Measurements from ENCODE around the gene MYLK4. TPM values are rescaled to one million over a fixed set of nuclear protein-coding genes. Genes with fewer than 3 reads are reported as not detected.

The MYLK4 gene
- total RNA-seq, 1 experiment from 2014 or later, result 0.73 TPM

DNA sequence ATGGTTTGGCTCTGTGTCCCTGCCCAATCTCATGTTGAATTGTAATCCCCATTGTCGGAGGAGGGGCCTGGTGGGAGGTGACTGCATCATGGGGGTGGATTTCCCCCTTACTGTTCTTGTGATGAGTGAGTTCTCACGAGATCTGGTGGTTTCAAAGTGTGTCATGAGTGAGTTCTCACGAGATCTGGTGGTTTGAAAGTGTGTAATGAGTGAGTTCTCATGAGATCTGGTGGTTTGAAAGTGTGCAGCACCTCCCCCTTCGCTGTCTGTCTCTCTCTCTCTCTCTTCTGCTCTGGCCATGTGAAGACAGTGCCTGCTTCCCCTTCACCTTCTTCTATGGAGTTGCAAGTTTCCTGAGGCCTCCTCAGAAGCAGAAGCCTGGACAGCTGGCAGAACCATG lies 87.6 kb downstream of the MYLK4 start:
- CTCF ChIA-PET, result no interaction called here
- no peaks in the 10 kb centered on the region for H3K36me3 Mint-ChIP-seq (ENCODE audit: insufficient read depth, unreplicated experiment)
- H3K4me3 Mint-ChIP-seq (ENCODE audit: low read depth, unreplicated experiment), result no peak overlapping the region
- H3K27me3 Mint-ChIP-seq (ENCODE audit: unreplicated experiment), result no peaks in the 10 kb centered on the region
- intact Hi-C loops (cut with micrococcal nuclease; ENCODE audit: unreplicated experiment), result no loop called here
- no peak for DNase-seq
- peaks cover 8% of the 10 kb centered on the region for H3K4me1 Mint-ChIP-seq (ENCODE audit: low read depth, unreplicated experiment)
- peaks cover 2% of the 10 kb centered on the region for H3K9me3 Mint-ChIP-seq (ENCODE audit: low read depth, unreplicated experiment)
- TF ChIP-seq, protein P1, sequence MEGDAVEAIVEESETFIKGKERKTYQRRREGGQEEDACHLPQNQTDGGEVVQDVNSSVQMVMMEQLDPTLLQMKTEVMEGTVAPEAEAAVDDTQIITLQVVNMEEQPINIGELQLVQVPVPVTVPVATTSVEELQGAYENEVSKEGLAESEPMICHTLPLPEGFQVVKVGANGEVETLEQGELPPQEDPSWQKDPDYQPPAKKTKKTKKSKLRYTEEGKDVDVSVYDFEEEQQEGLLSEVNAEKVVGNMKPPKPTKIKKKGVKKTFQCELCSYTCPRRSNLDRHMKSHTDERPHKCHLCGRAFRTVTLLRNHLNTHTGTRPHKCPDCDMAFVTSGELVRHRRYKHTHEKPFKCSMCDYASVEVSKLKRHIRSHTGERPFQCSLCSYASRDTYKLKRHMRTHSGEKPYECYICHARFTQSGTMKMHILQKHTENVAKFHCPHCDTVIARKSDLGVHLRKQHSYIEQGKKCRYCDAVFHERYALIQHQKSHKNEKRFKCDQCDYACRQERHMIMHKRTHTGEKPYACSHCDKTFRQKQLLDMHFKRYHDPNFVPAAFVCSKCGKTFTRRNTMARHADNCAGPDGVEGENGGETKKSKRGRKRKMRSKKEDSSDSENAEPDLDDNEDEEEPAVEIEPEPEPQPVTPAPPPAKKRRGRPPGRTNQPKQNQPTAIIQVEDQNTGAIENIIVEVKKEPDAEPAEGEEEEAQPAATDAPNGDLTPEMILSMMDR (IDR thresholded peaks at IDR 0.05; ENCODE audit: unreplicated experiment), result no peak
- no peak overlapping the region for H3K27ac Mint-ChIP-seq (ENCODE audit: unreplicated experiment)
- no TSS peak for BruUV-seq (replicated peaks)

GRCh38 chr6:2661651-2662050 lies 89.1 kb downstream of the MYLK4 start:
- intact Hi-C loops (cut with micrococcal nuclease; ENCODE audit: unreplicated experiment), result no loop called here
- no peaks in the 10 kb centered on the region for H3K36me3 Mint-ChIP-seq (ENCODE audit: insufficient read depth, unreplicated experiment)
- CTCF ChIA-PET, result interaction anchor here (0.6 kb wide), 1 partner anchor 65 kb away, joined by 3 read pairs; no protein-coding TSS in a partner anchor
- TF ChIP-seq, protein P1 (IDR thresholded peaks at IDR 0.05; ENCODE audit: unreplicated experiment), result no peak
- H3K4me1 Mint-ChIP-seq (ENCODE audit: low read depth, unreplicated experiment), result peaks cover 8% of the 10 kb centered on the region
- DNase-seq, result no peak
- H3K27me3 Mint-ChIP-seq (ENCODE audit: unreplicated experiment), result no peaks in the 10 kb centered on the region
- no TSS peak for BruUV-seq (replicated peaks)
- H3K9me3 Mint-ChIP-seq (ENCODE audit: low read depth, unreplicated experiment), result peaks cover 2% of the 10 kb centered on the region
- no peak overlapping the region for H3K27ac Mint-ChIP-seq (ENCODE audit: unreplicated experiment)
- H3K4me3 Mint-ChIP-seq (ENCODE audit: low read depth, unreplicated experiment), result no peak overlapping the region

GRCh38 chr6:2659882-2660281 lies 90.8 kb downstream of the MYLK4 start:
- Mint-ChIP-seq H3K36me3 (ENCODE audit: insufficient read depth, unreplicated experiment) (no peaks in the 10 kb centered on the region), H3K4me1 (ENCODE audit: low read depth, unreplicated experiment) (peaks cover 8% of the 10 kb centered on the region), H3K9me3 (ENCODE audit: low read depth, unreplicated experiment) (peaks cover 2% of the 10 kb centered on the region), H3K4me3 (ENCODE audit: low read depth, unreplicated experiment) (no peak overlapping the region), H3K27ac (ENCODE audit: unreplicated experiment) (no peak overlapping the region), H3K27me3 (ENCODE audit: unreplicated experiment) (no peaks in the 10 kb centered on the region)
- TF ChIP-seq, protein P1 (IDR thresholded peaks at IDR 0.05; ENCODE audit: unreplicated experiment), result no peak
- no TSS peak for BruUV-seq (replicated peaks)
- intact Hi-C loops (cut with micrococcal nuclease; ENCODE audit: unreplicated experiment), result no loop called here
- no peak for DNase-seq
- CTCF ChIA-PET, result no interaction called here

DNA sequence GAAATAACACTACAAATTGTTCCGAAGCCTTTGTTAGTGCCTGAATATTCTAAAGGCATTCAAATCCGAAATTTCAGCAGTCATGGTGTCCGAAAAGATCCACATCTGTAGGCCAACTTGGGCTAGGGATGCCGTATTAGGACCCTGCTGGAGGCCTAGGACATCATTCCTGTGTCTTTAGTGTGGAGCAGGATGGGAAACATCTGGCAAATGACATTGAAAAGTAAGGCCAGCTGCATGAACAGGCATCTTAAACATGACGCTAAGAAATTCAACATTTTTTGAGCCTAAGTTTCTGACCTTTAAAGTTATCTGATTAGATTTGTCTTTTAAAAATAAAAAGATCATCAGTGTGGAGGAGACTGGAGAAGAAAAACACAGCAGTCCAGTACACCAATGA lies 91.3 kb downstream of the MYLK4 start:
- BruUV-seq (replicated peaks), result no TSS peak
- H3K9me3 Mint-ChIP-seq (ENCODE audit: low read depth, unreplicated experiment), result peaks cover 2% of the 10 kb centered on the region
- DNase-seq, result no peak
- no peaks in the 10 kb centered on the region for H3K27me3 Mint-ChIP-seq (ENCODE audit: unreplicated experiment)
- TF ChIP-seq, protein P1 (IDR thresholded peaks at IDR 0.05; ENCODE audit: unreplicated experiment), result no peak
- H3K27ac Mint-ChIP-seq (ENCODE audit: unreplicated experiment), result no peak overlapping the region
- no peak overlapping the region for H3K4me3 Mint-ChIP-seq (ENCODE audit: low read depth, unreplicated experiment)
- peaks cover 8% of the 10 kb centered on the region for H3K4me1 Mint-ChIP-seq (ENCODE audit: low read depth, unreplicated experiment)
- no peaks in the 10 kb centered on the region for H3K36me3 Mint-ChIP-seq (ENCODE audit: insufficient read depth, unreplicated experiment)
- CTCF ChIA-PET, result no interaction called here
- intact Hi-C loops (cut with micrococcal nuclease; ENCODE audit: unreplicated experiment), result no loop called here
